ENCODE data around the gene CARMIL1. TPM values are rescaled to one million over a fixed set of nuclear protein-coding genes. Genes with fewer than 3 reads are reported as not detected.

CARMIL1 gene
- total RNA-seq, 3 donors from 2014 or later, result 23.6 to 53.0 (median 33.5) TPM

DNA sequence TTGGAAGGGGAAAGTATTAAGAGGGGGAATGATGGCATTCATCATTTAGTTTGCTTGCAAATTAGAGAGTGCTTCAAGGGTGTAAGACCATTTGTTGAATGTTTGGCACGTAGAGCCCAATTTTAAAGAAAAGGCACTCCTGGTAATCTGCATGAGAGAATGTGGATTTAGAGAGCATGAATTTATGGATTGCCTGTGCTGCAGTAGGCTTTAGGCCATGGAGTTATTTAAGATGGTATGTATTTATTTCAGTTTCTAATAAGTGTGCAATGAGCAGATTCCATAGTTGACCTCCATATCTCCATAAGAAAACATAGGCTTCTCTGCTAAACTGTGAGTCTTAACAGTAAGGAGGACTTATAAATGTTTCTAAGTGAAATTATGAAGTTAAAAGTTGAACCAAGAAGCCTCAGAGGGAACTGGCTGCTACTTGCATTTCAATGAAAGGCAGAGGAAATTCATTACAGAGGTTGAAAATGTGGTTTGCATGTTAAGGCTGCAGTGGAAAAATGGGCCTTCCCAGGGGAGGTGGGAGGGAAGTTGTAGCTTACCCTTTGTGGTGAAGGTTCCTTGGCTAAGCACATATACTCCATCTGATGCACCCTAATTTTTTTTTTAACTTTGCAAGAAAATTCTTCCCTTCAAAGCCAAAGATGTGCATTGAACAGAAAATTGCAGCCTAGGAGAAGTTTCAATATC is 134.2 kb downstream of the CARMIL1 start:
- H3K27me3 ChIP-seq, result no peaks in the 10 kb centered on the region
- no peak for DNase-seq (ENCODE audit: low spot score in 2 of 2)
- intact Hi-C loops (cut with DNase I; ENCODE audit: low total_unique reads), result no loop called here
- no peaks in the 10 kb centered on the region for H3K9me3 ChIP-seq
- H3K4me3 ChIP-seq, result no peak overlapping the region
- no peaks in the 10 kb centered on the region for H3K36me3 ChIP-seq
- H3K27ac ChIP-seq, result no peak overlapping the region
- H3K4me1 ChIP-seq, result no peaks in the 10 kb centered on the region
- TF ChIP-seq POLR2A (IDR thresholded peaks at IDR 0.05) (no peak), POLR2AphosphoS5 (IDR thresholded peaks at IDR 0.05) (no peak), CTCF (IDR thresholded peaks at IDR 0.05) (no peak)

DNA sequence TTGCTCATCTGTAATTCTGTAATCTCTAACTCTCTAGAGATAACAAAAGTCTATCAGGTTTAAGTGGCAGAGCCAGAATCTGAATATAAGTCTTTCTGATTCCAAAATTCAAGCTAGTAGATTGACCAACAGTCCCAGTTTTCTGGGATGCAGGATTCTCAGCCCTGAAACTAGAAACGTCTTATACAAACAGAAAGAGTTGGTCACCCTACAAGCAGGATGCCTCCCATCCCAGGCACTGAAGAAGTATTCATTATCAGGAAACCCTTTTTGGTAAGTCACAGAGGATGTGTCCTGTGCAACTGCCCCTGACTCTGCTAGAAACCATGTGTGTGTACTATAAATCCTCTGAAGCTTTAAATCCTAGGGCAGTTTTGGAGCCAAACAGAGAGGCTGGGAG is 135.0 kb downstream of the CARMIL1 start:
- no peak overlapping the region for H3K27ac ChIP-seq
- TF ChIP-seq CTCF (IDR thresholded peaks at IDR 0.05) (no peak), POLR2A (IDR thresholded peaks at IDR 0.05) (no peak), POLR2AphosphoS5 (IDR thresholded peaks at IDR 0.05) (no peak)
- intact Hi-C loops (cut with DNase I; ENCODE audit: low total_unique reads), result no loop called here

DNA sequence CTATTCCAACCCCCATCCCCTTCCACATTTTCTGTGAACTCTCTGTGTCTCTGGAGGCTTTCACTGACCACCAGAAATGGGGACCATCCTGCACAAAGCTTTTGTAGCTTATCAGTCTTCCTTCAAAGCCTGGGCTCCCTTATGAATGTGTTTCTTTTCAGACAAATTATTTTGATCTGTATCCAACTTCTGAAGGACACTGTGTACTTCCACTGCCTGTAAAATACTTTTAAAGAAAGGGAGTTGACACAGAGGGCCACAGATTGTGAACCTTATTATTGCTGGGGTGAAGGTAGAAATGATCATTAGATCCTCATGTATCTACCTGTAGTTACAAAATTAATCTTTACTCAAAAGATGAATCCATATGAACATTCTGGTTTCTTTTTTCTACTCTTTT is 135.6 kb downstream of the CARMIL1 start:
- no peaks in the 10 kb centered on the region for H3K36me3 ChIP-seq
- H3K27ac ChIP-seq, result no peak overlapping the region
- TF ChIP-seq CTCF (IDR thresholded peaks at IDR 0.05) (no peak), POLR2A (IDR thresholded peaks at IDR 0.05) (no peak), POLR2AphosphoS5 (IDR thresholded peaks at IDR 0.05) (no peak)
- no peak overlapping the region for H3K4me3 ChIP-seq
- no peaks in the 10 kb centered on the region for H3K27me3 ChIP-seq
- intact Hi-C loops (cut with DNase I; ENCODE audit: low total_unique reads), result no loop called here
- no peak for DNase-seq (ENCODE audit: low spot score in 2 of 2)
- H3K4me1 ChIP-seq, result no peaks in the 10 kb centered on the region
- no peaks in the 10 kb centered on the region for H3K9me3 ChIP-seq

More for the DNA sequence above, 135.0 kb downstream of the CARMIL1 start:
- no peak for DNase-seq (ENCODE audit: low spot score in 2 of 2)
- H3K4me1 ChIP-seq, result no peaks in the 10 kb centered on the region
- H3K27me3 ChIP-seq, result no peaks in the 10 kb centered on the region
- H3K9me3 ChIP-seq, result no peaks in the 10 kb centered on the region
- H3K4me3 ChIP-seq, result no peak overlapping the region
- H3K36me3 ChIP-seq, result no peaks in the 10 kb centered on the region

DNA sequence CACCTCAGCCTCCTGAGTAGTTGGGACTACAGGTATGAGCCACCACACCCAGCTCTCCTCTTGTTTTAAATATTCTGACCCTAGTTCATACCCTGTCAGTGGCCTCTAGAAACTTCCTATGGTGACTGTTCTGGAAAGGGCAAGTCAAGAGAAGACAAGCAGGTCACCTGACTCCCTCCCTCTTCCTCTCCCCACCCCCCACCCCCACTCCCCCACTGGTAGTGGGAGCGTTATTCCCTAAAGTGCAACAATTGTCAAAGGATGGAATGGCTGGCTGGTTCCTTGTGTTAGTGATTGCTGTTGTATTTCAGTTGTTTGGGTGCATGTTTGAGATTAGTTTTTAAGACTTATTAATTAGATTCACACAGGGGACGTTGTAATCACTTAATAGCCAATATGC is 136.1 kb downstream of the CARMIL1 start:
- Histone ChIP-seq H3K4me3 (no peak overlapping the region), H3K4me1 (no peaks in the 10 kb centered on the region), H3K27ac (no peak overlapping the region), H3K36me3 (no peaks in the 10 kb centered on the region), H3K27me3 (no peaks in the 10 kb centered on the region), H3K9me3 (no peaks in the 10 kb centered on the region)
- DNase-seq (ENCODE audit: low spot score in 2 of 2), result no peak
- intact Hi-C loops (cut with DNase I; ENCODE audit: low total_unique reads), result no loop called here
- no peak for TF ChIP-seq CTCF (IDR thresholded peaks at IDR 0.05)
- TF ChIP-seq POLR2AphosphoS5 (IDR thresholded peaks at IDR 0.05), result no peak
- no peak for TF ChIP-seq POLR2A (IDR thresholded peaks at IDR 0.05)

DNA sequence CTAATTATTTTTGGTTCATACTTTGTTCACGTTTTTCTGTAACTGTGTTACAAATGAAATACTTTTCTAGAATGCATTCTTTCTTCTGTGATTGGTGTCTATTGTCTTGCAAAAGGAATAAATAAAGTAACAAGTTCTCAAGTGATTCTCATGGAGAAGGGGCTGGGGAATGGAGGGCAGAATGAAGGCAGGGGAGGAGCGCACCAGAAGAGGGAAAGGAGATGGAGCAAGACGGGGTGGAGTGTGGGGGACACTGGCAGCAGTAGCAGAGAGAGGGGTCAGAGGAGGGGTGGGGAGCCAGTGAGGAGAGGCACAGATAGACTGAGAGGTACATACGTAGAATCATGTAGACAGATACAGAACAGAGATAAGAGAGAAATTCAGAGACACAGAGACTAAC is 136.5 kb downstream of the CARMIL1 start:
- no peak overlapping the region for H3K27ac ChIP-seq
- no peaks in the 10 kb centered on the region for H3K36me3 ChIP-seq
- no peaks in the 10 kb centered on the region for H3K9me3 ChIP-seq
- no peak overlapping the region for H3K4me3 ChIP-seq
- DNase-seq (ENCODE audit: low spot score in 2 of 2), result no peak
- TF ChIP-seq POLR2AphosphoS5 (IDR thresholded peaks at IDR 0.05) (no peak), POLR2A (IDR thresholded peaks at IDR 0.05) (no peak), CTCF (IDR thresholded peaks at IDR 0.05) (no peak)
- intact Hi-C loops (cut with DNase I; ENCODE audit: low total_unique reads), result no loop called here
- no peaks in the 10 kb centered on the region for H3K4me1 ChIP-seq
- H3K27me3 ChIP-seq, result no peaks in the 10 kb centered on the region

Measured in breast epithelium (tissue), 4 donors.